MM.1S (cell line): ENCODE measurements around the gene CMTM3.

Experiments used
- CTCF ChIP-seq: fragments of 300-600 bp; sonication (generic); IDR thresholded peaks from 2 replicates; pipeline ENCODE4 v1.5.1; 2016; ENCODE audit warnings: antibody characterized with exemption, low read length, mixed read lengths
- EZH2 ChIP-seq: fragments of 300-600 bp; sonication (generic); optimal IDR thresholded peaks from 2 replicates; pipeline ENCODE3; 2017; ENCODE audit warnings: low read depth, mild to moderate bottlenecking, antibody characterized with exemption, low read length, mixed read lengths

DNA sequence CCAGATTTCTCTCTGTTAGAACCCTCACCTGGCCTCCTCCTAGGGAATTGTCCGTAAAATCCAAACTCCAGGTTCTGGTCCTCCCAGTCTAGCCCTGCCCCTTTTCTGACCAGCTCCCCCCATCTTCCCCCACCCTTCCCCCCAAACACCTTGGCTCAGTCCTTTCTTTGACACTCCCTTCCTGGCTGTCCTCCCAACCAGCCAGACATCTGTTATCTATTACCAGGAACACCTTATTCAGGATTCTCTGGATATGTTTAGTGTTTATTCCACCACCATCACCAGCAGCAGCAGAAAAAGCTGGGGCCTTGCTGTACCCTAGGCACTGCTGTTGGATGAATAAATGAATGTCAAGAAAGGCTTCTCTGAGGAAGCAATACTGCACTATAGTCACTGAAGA is 4.0 kb upstream of the CMTM3 start:
- no peak for TF ChIP-seq CTCF
- TF ChIP-seq EZH2, result no peak
